Epithelial cell of prostate (primary cell): Measurements from ENCODE around the gene TNIK.
A peak's percentile ranks its signal among the peaks of the same experiment; 100 is the strongest.

Source experiments
- DNase-seq: peaks from one replicate; pipeline ENCODE4 v3.0.0-alpha.2; 2011; ENCODE audit warnings: low read depth, low spot score
- H3K27ac ChIP-seq: fragments of 450-650 bp; 2 replicates; pipeline ENCODE4 v1.5.1; 2017; ENCODE audit warnings: mild to moderate bottlenecking

The TNIK gene

GRCh38 chr3:171459942-171460724, at the start of gene TNIK:
TNIK (minus strand) TSS chr3:171460405; CDS start chr3:171460063, 342 bp downstream.
- no peak for DNase-seq
- H3K27ac ChIP-seq = peak within 1 kb of the TSS; percentile 10

- no peak for DNase-seq
- H3K27ac ChIP-seq = no peak overlapping the region
Measured at GRCh38 chr3:171508676-171509075, 48.5 kb upstream of the TNIK start.

GRCh38 chr3:171508206-171508605, 48.0 kb upstream of the TNIK start:
- no peak overlapping the region for H3K27ac ChIP-seq
- no peak for DNase-seq

GRCh38 chr3:171506743-171507319, 46.6 kb upstream of the TNIK start:
- DNase-seq = no peak
- peak overlapping the region; percentile 17 for H3K27ac ChIP-seq

GRCh38 chr3:171505822-171506333, 45.7 kb upstream of the TNIK start:
- no peak overlapping the region for H3K27ac ChIP-seq
- no peak for DNase-seq

GRCh38 chr3:171504376-171504775, 44.2 kb upstream of the TNIK start:
- no peak overlapping the region for H3K27ac ChIP-seq
- DNase-seq = no peak

GRCh38 chr3:171503817-171504216, 43.6 kb upstream of the TNIK start:
- no peak overlapping the region for H3K27ac ChIP-seq
- DNase-seq = no peak

- H3K27ac ChIP-seq = no peak overlapping the region
- no peak for DNase-seq
Measured at GRCh38 chr3:171498921-171499320, 38.7 kb upstream of the TNIK start.

GRCh38 chr3:171497468-171497867, 37.3 kb upstream of the TNIK start:
- DNase-seq = no peak
- no peak overlapping the region for H3K27ac ChIP-seq

GRCh38 chr3:171495413-171495812, 35.2 kb upstream of the TNIK start:
- DNase-seq = no peak

GRCh38 chr3:171494457-171495109, 34.4 kb upstream of the TNIK start:
- no peak overlapping the region for H3K27ac ChIP-seq
- no peak for DNase-seq

More at GRCh38 chr3:171495413-171495812, 35.2 kb upstream of the TNIK start:
- H3K27ac ChIP-seq = no peak overlapping the region

- H3K27ac ChIP-seq = no peak overlapping the region
- no peak for DNase-seq
Measured at GRCh38 chr3:171491361-171491760, 31.2 kb upstream of the TNIK start.

- no peak for DNase-seq
- no peak overlapping the region for H3K27ac ChIP-seq
Measured at GRCh38 chr3:171490901-171491300, 30.7 kb upstream of the TNIK start.

GRCh38 chr3:171489348-171489747, 29.1 kb upstream of the TNIK start:
- no peak overlapping the region for H3K27ac ChIP-seq
- no peak for DNase-seq

GRCh38 chr3:171488479-171488878, 28.3 kb upstream of the TNIK start:
- no peak for DNase-seq

GRCh38 chr3:171487382-171487781, 27.2 kb upstream of the TNIK start:
- no peak for DNase-seq
- H3K27ac ChIP-seq = no peak overlapping the region

More at GRCh38 chr3:171488479-171488878, 28.3 kb upstream of the TNIK start:
- H3K27ac ChIP-seq = no peak overlapping the region

GRCh38 chr3:171485338-171485737, 25.1 kb upstream of the TNIK start:
- no peak for DNase-seq
- H3K27ac ChIP-seq = no peak overlapping the region

GRCh38 chr3:171481011-171481410, 20.8 kb upstream of the TNIK start:
- H3K27ac ChIP-seq = no peak overlapping the region
- no peak for DNase-seq

GRCh38 chr3:171480526-171480925, 20.3 kb upstream of the TNIK start:
- no peak for DNase-seq
- H3K27ac ChIP-seq = no peak overlapping the region

GRCh38 chr3:171476532-171477102, 16.4 kb upstream of the TNIK start:
- no peak for DNase-seq
- no peak overlapping the region for H3K27ac ChIP-seq

- H3K27ac ChIP-seq = no peak overlapping the region
Measured at GRCh38 chr3:171472552-171472951, 12.3 kb upstream of the TNIK start.

More at GRCh38 chr3:171472552-171472951, 12.3 kb upstream of the TNIK start:
- no peak for DNase-seq
